Ovary (tissue), 3 donors: ENCODE measurements around the gene ZNRF1.

Experiments used
- EP300 ChIP-seq: sonication (generic); formaldehyde crosslinking; IDR thresholded peaks from one replicate; pipeline ENCODE4 v1.6.1; 2017; ENCODE audit warnings: antibody characterized with exemption
- POLR2A ChIP-seq: fragments of 450-650 bp; IDR thresholded peaks from one replicate; pipeline ENCODE4 v1.6.1; 2017; ENCODE audit warnings: antibody characterized with exemption, mild to moderate bottlenecking, moderate library complexity
- TF ChIP-seq, protein P1 (sequence below), 3 donors: fragments of 450-650 bp in 2 of 3; fragments of 200-600 bp in 1 of 3; IDR thresholded peaks; one replicate each; pipeline versions ENCODE4 v1.5.1 to v1.8.0; 2016 to 2022; ENCODE audit warnings: antibody characterized with exemption in 3 of 3, mild to moderate bottlenecking in 1 of 3
- donor health status: DM: no; HTN: no; CAD: no.

DNA sequence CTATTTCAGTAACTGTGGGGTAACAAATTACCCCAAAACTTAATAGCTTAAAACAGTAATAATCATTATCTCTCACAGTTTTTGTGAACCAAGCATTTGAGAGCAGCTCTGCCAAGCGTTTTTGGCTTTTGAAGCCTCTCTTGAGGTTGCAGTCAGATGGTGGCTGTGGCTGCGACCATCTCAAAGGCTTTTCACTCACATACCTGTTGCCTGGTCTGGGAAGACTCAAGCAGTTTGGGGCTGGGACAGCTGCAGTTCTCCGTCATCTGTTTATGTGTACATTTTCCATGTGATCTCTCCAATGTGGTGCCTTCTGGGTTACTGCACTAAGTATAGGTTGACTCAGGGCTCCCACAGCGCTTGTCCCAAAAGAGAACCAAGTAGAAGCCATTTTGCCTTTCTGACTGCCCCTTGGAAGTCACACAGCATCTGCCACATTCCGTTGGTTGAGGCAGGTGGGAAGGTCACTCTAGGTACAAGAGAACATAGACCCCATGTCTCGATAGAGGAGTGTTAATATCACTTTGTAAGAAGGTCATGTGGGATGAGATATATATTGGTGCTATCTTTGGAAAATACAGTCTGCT lies 68.1 kb downstream of the ZNRF1 start:
- TF ChIP-seq, protein P1, sequence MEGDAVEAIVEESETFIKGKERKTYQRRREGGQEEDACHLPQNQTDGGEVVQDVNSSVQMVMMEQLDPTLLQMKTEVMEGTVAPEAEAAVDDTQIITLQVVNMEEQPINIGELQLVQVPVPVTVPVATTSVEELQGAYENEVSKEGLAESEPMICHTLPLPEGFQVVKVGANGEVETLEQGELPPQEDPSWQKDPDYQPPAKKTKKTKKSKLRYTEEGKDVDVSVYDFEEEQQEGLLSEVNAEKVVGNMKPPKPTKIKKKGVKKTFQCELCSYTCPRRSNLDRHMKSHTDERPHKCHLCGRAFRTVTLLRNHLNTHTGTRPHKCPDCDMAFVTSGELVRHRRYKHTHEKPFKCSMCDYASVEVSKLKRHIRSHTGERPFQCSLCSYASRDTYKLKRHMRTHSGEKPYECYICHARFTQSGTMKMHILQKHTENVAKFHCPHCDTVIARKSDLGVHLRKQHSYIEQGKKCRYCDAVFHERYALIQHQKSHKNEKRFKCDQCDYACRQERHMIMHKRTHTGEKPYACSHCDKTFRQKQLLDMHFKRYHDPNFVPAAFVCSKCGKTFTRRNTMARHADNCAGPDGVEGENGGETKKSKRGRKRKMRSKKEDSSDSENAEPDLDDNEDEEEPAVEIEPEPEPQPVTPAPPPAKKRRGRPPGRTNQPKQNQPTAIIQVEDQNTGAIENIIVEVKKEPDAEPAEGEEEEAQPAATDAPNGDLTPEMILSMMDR (IDR thresholded peaks at IDR 0.05), result no peak
- TF ChIP-seq EP300 (no peak), POLR2A (no peak)
